GM12878 (cell line): ENCODE results near the gene MYO10. TPM values are rescaled to one million over a fixed set of nuclear protein-coding genes. Genes with fewer than 3 reads are reported as not detected.

Experiments used
- BCL3 ChIP-seq: IDR thresholded peaks from 2 replicates; pipeline ENCODE4 v1.6.1; 2011; ENCODE audit warnings: borderline replicate concordance, low read depth, mild to moderate bottlenecking, moderate library complexity, low read length; ENCODE audit not compliant: insufficient read depth, poor library complexity, severe bottlenecking
- FOS ChIP-seq: IDR thresholded peaks from 3 replicates; pipeline ENCODE4 v1.6.1; 2011; ENCODE audit warnings: borderline replicate concordance; ENCODE audit not compliant: insufficient read length; ENCODE audit errors: extremely low read depth
- FOXK2 ChIP-seq: fragments of 450-650 bp; IDR thresholded peaks from 2 replicates; pipeline ENCODE4 v1.6.1; 2017; ENCODE audit warnings: mild to moderate bottlenecking, moderate library complexity
- IRF3 ChIP-seq: fragments of 450-650 bp; IDR thresholded peaks from 2 replicates; pipeline ENCODE4 v1.6.1; 2014; ENCODE audit warnings: mild to moderate bottlenecking
- MAX ChIP-seq: IDR thresholded peaks from 2 replicates; pipeline ENCODE4 v1.6.1; 2012; ENCODE audit warnings: low read depth, low read length, improper control_type of control experiment
- MTA3 ChIP-seq: IDR thresholded peaks from 2 replicates; pipeline ENCODE4 v1.6.1; 2012; ENCODE audit warnings: low read length, inconsistent platforms, borderline replicate concordance
- NFYA ChIP-seq: IDR thresholded peaks from 2 replicates; pipeline ENCODE4 v1.6.1; 2011; ENCODE audit warnings: low read depth, mild to moderate bottlenecking, low read length, improper control_type of control experiment, borderline replicate concordance
- SMAD5 ChIP-seq: IDR thresholded peaks from 2 replicates; pipeline ENCODE4 v1.6.1; 2016; ENCODE audit warnings: antibody characterized with exemption, low read depth
- TCF7 ChIP-seq: IDR thresholded peaks from 2 replicates; pipeline ENCODE4 v1.6.1; 2014; ENCODE audit warnings: antibody characterized with exemption, borderline replicate concordance
- ZBTB4 ChIP-seq: fragments of 450-650 bp; formaldehyde crosslinking; IDR thresholded peaks from 2 replicates; pipeline ENCODE4 v1.4.0; 2022; ENCODE audit warnings: mild to moderate bottlenecking, moderate library complexity
- polyA plus RNA-seq, 11 experiments: library from polyadenylated mRNA; depleted of rRNA in 4 of 11; unstranded in 6 of 11; stranded (reverse) in 5 of 11; fragments of >200 nt; fragmentation: Nextera tagmentation in 4 of 11; fragmentation: Illumina TruSeq in 1 of 11; extraction: Ambion mirVana in 4 of 11; extraction: Trizol in 1 of 11; gene quantifications; 1 replicate in 1 of 11; 2 replicates in 10 of 11; pipeline versions ENCODE4 v1.2.1 to v1.2.3, GENCODE V29; 2011 to 2016; ENCODE audit warnings: inconsistent platforms in 2 of 11, missing spikeins in 2 of 11, low read depth in 1 of 11
- total RNA-seq, 4 experiments: library from RNA; depleted of rRNA in 3 of 4; stranded (reverse); fragments of >200 nt in 3 of 4; fragmentation: Illumina TruSeq in 1 of 4; extraction: Trizol in 1 of 4; gene quantifications; 2 replicates each; pipeline versions ENCODE4 v1.2.1 to v1.2.3, GENCODE V29; 2013 to 2021

The MYO10 gene
- total and polyA plus RNA-seq, 10 of the 15 experiments (the other 5 are each of a cell fraction or from before 2014, with no cell fraction given) = 0.02 to 0.77 (median 0.17) TPM

GRCh38 chr5:16723821-16724220, 212.3 kb downstream of the MYO10 start (continued):
- TF ChIP-seq MAX = no peak
- no peak for TF ChIP-seq ZBTB4 (CRISPR knock-in tag)
- TF ChIP-seq BCL3 = no peak
- no peak for TF ChIP-seq MTA3
- no peak for TF ChIP-seq FOXK2
- no peak for TF ChIP-seq SMAD5
- TF ChIP-seq TCF7 = no peak
- TF ChIP-seq FOS = no peak
- no peak for TF ChIP-seq NFYA
- no peak for TF ChIP-seq IRF3
